Ammon's horn (tissue), 1 donor: Measurements from ENCODE around the gene ZNF385C.
A peak's percentile ranks its signal among the peaks of the same experiment; 100 is the strongest.

Experiments
- DNase-seq: peaks from one replicate; pipeline ENCODE4 v3.0.0-alpha.2; 2016; ENCODE audit warnings: low spot score

ZNF385C gene

DNA sequence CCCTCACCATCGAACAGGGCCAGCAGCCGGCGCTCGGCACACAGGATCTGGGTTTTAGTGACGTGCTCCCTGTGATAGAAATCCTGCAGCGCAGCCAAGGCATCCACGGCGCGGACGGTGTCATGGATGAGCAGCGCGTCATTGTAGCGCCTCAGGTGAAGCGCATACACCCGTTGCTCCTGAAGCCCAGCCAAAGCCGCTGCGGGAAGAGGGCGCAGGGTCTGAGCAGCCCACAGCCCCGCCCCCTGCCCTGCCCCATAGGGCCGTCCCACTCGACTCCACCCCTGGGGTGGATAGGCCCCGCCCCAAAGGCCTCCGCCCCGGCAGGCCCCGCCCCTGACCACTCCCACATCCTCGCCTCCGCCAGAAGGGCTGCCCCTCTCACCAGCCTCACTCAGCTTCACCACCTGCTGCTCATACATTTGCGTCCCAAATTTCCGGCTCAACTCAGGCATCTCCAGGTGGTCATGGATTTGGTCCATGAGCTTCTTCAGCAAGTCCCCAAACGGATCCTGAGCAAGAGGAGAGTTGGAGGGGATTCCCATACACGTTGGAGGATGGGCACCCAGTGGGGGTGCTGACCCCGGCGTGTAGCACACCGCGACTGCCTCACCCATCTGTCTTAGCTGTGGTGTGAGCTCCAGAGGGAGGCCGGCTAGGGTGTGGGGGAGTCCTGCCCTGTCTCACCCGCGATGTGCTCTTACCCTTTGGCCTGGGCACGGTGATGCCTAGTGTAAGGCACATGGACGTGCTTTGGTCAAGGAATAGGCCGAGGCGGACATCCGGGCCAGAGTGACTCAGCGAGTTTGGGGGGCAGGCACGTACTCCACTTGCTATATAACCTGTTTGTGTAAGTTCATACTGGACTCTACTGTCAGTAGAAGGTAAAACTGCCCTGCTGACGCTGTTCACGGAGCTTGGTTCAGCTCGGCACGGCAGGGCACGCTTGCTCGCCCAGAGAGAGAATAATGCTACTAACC is 9.6 kb upstream of the ZNF385C start:
- DNase-seq, result peak; percentile 75

- DNase-seq, result no peak
Observed at GRCh38 chr17:42107124-42107523, 8.9 kb upstream of the ZNF385C start.

GRCh38 chr17:42106009-42106408 is 7.7 kb upstream of the ZNF385C start:
- no peak for DNase-seq

DNA sequence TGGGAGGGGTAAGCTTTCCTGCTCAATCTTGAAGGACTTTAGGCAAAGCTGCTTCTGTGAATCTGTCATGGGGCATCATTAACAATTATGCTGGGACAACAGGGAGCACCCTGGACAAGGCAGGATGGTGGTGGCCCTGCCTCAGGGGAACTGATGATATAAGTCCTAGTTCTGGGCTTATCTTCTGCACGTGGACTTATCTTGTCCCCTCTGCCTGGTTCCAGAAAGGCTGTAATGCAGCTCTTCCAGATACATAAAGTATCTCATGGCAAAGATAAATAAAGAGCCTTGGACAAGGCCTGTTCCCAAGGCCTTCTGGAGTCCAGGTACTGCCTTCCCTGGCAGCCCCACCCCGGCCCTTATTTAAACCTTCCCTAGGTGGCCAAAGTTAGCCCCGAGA is 6.0 kb upstream of the ZNF385C start:
- no peak for DNase-seq

GRCh38 chr17:42103221-42103954 is 5.1 kb upstream of the ZNF385C start:
- no peak for DNase-seq

GRCh38 chr17:42101513-42102292 is 3.4 kb upstream of the ZNF385C start:
- peak; percentile 67 for DNase-seq

- no peak for DNase-seq
Observed at GRCh38 chr17:42098730-42099399, 592 bp upstream of the ZNF385C start.

DNA sequence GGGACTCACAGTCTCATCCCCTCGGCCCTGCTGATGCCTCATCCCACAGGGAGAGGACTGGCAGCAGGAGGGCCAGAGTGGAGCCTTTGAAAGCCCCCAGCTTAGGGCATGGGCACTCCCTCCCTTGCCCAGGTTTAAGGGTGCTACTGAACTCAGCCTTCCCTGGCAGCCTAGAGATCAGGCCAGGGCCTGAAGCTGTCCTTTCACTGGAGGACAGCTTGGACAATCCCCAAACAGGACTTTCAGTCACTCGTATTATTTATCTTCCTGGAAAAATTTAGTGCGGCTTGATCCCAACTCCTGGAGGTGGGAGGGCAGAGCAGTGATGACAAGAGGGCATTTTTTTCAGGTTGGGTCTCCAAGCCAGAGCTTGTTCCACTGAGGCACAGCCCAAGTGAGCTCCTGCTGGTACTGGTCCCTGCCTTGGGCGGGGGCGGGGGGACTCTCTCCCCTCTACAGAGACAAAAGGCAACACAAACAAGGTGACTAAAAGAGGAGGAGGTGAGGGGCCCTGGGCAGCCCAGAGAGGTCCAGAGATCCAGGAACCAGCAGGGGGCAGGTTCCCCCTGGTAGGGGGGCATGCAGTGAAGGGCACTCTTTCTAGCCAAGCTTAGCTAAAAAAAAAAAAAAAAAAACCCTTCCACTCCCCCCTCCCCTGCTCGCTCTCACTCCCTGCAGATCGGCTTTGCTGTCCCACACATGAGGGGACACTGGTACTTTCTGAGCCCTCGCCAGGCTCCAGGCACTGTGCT is 1.7 kb downstream of the ZNF385C start:
- no peak for DNase-seq

GRCh38 chr17:42094375-42095069 is 3.8 kb downstream of the ZNF385C start:
- no peak for DNase-seq

DNA sequence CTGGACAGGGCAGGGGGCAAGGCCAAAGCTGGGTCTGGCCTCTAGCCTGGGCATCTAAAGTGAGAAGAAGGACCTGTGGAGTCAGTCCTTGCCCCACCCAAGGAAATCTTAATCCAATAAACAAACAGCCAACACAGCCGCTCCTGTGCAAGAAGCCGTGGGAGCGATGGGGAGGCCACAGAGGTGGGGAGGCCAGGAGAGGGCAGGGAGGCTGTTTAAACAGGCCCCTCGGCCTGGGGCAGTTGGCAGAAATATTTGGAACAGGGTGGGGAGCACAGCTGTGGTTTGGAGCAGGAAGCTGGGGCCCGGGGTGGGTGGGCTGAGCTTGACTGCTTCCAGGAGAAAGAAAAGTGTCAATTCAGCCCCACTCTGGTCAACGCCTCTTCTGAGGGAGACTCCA is 5.3 kb downstream of the ZNF385C start:
- no peak for DNase-seq

DNA sequence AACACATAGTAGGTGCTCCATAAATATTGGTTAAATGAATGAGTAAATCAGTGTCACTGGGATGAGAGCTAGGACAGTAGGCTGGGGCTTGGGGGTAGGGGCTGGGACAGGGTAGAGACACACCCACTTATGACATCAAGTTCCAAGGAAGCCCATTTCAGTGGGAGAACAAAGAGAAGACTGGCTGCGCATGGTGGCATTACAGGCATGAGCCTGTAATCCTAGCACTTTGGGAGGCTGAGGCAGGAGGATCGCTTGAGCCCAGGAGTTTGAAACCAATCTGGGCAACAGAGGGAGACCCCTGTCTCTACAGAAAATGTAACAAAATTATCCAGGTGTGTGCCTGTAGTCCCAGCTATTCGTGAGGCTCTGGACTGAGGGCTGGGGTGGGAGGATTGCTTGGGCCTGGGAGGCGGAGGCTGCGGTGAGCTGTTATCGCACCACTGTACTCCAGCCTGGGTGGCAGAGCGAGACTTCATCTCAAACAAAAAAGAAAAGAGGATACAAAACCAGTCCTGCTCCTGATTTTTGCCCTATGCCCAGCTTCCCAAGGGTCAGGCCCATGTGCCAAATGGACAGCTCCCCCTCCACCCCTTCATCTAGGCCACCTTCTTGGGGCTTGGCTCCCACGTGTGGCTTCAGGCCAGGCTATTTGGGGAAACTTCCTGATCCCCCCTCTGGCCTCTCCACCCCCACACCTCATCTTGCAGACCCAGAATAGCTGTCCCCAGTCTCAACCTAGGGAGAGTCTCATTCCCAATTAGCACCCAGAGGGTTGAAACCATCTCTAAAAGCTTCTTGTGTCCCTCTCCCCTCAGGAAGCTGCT is 7.1 kb downstream of the ZNF385C start:
- no peak for DNase-seq

- no peak for DNase-seq
Observed at GRCh38 chr17:42088736-42089135, 9.5 kb downstream of the ZNF385C start.

DNA sequence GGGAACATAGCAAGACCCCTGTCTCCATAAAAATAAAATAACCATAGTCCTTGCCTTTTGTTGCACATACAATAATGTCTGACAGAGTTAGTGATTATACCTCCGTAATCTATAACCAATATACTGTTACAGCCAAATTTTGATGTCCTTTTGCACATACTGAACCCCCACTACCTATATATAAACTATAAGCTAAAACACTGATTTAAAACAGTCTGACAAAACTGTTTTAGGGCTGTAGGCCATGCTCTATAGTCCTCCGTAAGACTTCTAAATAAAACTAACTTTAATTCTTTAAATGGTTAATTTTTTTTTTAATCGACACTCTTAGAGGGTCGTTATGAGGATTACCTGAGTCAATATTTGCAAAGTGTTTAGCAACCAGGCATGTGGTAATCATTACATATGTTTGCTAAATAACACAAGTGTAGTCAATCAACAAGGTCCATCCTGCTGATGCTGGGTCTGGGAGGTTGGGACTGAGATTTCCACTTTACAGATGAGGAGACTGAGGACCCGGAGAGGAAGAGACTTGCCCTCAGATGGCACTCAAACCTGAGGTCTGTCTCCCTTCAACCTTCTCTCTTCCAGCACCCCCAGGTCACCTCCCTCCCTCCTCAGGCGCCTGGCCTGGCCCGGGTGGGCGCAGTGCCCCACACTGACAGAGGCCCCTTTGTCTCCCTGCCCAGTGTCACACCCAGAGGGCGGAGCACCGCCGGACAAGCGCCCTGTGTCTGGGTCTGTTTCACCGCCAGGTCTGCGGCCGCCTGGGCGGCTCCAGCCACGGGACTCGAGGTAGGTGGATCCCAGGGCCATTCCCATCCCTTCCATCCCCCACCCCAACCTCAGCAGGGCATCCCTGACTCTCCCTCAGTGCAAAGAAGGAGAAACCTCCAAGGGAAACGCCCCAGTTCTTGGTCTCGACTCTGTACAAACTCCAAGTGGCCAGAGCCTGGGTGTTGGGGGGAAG is 10.3 kb downstream of the ZNF385C start:
- DNase-seq, result peak; percentile 54

DNA sequence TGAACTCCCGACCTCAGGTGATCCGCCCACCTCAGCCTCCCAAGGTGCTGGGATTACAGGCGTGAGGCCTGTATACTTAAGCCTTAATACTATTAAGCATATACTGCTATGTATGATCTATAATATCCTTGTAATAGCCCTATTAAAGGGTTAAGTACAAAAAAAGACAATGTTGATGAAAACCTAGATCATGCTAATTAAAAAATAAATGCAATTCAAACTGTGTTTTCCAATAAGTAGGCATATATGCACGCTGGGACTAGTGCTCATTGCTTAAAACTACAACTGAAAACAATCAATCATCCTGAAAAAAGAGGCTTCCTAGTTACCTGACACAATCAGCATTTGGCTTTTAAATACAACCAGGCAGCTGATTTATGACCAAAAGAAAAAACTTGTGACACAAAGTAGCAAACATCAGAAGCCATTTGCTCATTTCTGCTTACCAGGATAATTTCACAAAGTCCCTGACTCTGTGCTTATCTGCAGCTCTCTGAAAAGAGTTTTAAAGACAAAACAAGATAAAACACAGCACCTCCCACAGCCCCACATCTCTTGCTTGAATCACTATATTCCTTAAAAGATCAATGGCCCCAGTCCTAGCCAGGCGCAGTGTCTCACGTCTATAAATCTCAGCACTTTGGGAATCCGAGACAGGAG is 11.1 kb downstream of the ZNF385C start:
- DNase-seq, result no peak

DNA sequence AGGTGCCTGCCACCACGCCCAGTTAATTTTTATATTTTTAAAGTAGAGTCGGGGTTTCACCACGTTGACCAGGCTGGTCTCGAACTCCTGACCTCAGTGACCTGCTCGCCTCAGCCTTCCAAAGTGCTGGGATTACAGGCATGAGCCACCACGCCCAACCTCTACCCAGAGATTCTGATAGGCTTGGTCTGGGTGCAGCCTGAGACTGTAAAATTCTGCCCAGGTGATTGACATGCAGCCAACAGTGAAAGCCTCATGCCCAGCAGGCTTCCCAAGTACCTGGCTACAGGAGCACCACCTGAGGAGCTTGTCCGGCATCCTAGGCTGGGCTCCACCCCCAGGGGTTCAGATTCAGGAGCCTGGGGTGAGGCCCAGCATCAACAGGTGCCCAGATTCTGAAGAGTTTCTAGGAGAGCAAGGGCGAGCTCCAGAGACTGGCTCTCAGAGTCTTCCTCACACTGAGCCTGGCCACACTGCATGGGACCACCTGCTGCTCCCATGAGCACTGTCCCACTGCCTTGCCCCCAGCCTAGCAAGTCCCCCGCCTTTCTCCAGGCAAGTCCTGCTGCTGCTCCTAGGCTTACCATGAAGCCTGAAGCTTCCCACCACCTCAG is 16.6 kb downstream of the ZNF385C start:
- no peak for DNase-seq

GRCh38 chr17:42079541-42079940 is 18.7 kb downstream of the ZNF385C start:
- DNase-seq, result no peak

GRCh38 chr17:42078396-42079043 is 19.8 kb downstream of the ZNF385C start:
- no peak for DNase-seq
